ENCODE results near the gene KTN1.

DNA sequence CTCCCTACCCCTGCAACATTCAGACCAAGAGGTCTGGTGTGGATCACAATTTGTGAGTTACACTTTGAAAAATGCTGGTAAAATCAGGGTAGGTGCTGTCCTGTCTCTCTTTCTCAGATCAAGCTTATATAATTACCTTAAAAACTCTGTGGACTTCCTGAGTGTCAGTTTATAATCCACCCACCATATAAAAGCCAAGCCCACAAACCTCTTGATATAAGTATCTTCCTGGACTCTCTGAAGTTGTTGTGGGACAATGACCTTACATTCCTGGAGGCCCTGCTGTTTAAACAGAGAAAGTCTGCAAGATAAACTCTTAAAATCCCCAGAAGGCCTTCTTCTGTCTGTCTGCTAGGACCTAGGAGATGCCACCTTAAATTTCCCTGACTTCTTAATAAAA, 11.4 kb upstream of the KTN1 start:
- TF ChIP-seq POLR2AphosphoS5 (IDR thresholded peaks at IDR 0.05; ENCODE audit: borderline replicate concordance, low read depth, low read length) (no peak), EZH2 (IDR thresholded peaks at IDR 0.05) (no peak), FOXP2 (optimal IDR thresholded peaks at IDR 0.05; ENCODE audit: control extremely low read depth, extremely low read length, insufficient read depth) (no peak)
